K562 (cell line): ENCODE results near the gene R3HDM1. TPM values are rescaled to one million over a fixed set of nuclear protein-coding genes. Genes with fewer than 3 reads are reported as not detected.

Experiments
- CAMTA2 ChIP-seq: fragments of 250-450 bp; sonication (Bioruptor Pico); conservative IDR thresholded peaks from 2 replicates; pipeline ENCODE4 v1.5.1; 2022
- CHCHD3 ChIP-seq: fragments of 250-450 bp; sonication (Bioruptor Pico); IDR thresholded peaks from 2 replicates; pipeline ENCODE4 v2.1.2; 2022; ENCODE audit warnings: mild to moderate bottlenecking
- HNRNPL ChIP-seq: fragments of 200-400 bp; formaldehyde crosslinking; IDR thresholded peaks from 2 replicates; pipeline ENCODE4 v1.6.1; 2017; ENCODE audit warnings: low read depth, mild to moderate bottlenecking, low read length
- KDM2B ChIP-seq: fragments of 250-450 bp; sonication (Bioruptor Pico); IDR thresholded peaks from 2 replicates; pipeline ENCODE4 v1.8.0; 2021; ENCODE audit warnings: mild to moderate bottlenecking, moderate library complexity
- NFE2L1 ChIP-seq: fragments of 450-650 bp; IDR thresholded peaks from 2 replicates; pipeline ENCODE4 v1.6.1; 2016; ENCODE audit warnings: missing genetic modification characterization, low read depth, mild to moderate bottlenecking, missing compliant biosample characterization, moderate library complexity, borderline replicate concordance
- NFYB ChIP-seq: IDR thresholded peaks from 2 replicates; pipeline ENCODE4 v1.6.1; 2011; ENCODE audit warnings: mild to moderate bottlenecking, moderate library complexity; ENCODE audit not compliant: insufficient read length; ENCODE audit errors: extremely low read depth
- NR2F6 ChIP-seq: fragments of 450-650 bp; formaldehyde crosslinking; IDR thresholded peaks from 2 replicates; pipeline ENCODE4 v1.4.0; 2020; ENCODE audit warnings: mild to moderate bottlenecking
- PHTF2 ChIP-seq: fragments of 250-450 bp; sonication (Bioruptor Pico); IDR thresholded peaks from 2 replicates; pipeline ENCODE4 v1.5.0; 2021; ENCODE audit warnings: mild to moderate bottlenecking
- SNRNP70 ChIP-seq: fragments of 200-400 bp; formaldehyde crosslinking; optimal IDR thresholded peaks from 2 replicates; pipeline ENCODE3; 2017; ENCODE audit warnings: low read depth, low read length
- SUPT5H ChIP-seq: fragments of 450-650 bp; IDR thresholded peaks from 2 replicates; pipeline ENCODE4 v1.6.1; 2016
- TBP ChIP-seq: optimal IDR thresholded peaks from 2 replicates; pipeline ENCODE3; 2011; ENCODE audit warnings: low read depth, low read length, improper control_type of control experiment
- TCF3 ChIP-seq: sonication (generic); formaldehyde crosslinking; IDR thresholded peaks from 2 replicates; pipeline ENCODE4 v1.4.0; 2020; ENCODE audit warnings: mild to moderate bottlenecking, missing genetic modification reagents
- ZNF140 ChIP-seq: fragments of 250-450 bp; sonication (Bioruptor Pico); IDR thresholded peaks from 2 replicates; pipeline ENCODE4 v1.8.0; 2021; ENCODE audit warnings: moderate library complexity, mild to moderate bottlenecking, inconsistent platforms
- polyA plus RNA-seq, 8 experiments: library from polyadenylated mRNA; depleted of rRNA in 4 of 8; stranded (reverse) in 5 of 8; unstranded in 3 of 8; fragments of >200 nt; fragmentation: Nextera tagmentation in 2 of 8; fragmentation: Illumina TruSeq in 1 of 8; extraction: Ambion mirVana in 2 of 8; extraction: Trizol in 1 of 8; gene quantifications; 2 replicates each; pipeline versions ENCODE4 v1.2.1 to v1.2.3, GENCODE V29; 2011 to 2014; ENCODE audit warnings: inconsistent platforms in 1 of 8, missing spikeins in 1 of 8
- total RNA-seq, 7 experiments: library from RNA; depleted of rRNA in 6 of 7; stranded (reverse); fragments of >200 nt in 6 of 7; fragmentation: Illumina TruSeq in 2 of 7; extraction: Trizol in 2 of 7; gene quantifications; 2 replicates each; pipeline versions ENCODE4 v1.2.1 to v1.2.3, GENCODE V29; 2011 to 2021; ENCODE audit warnings: low replicate concordance in 1 of 7
- TF ChIP-seq, protein P1 (sequence below), 2 experiments: fragments of 150-350 bp in 1 of 2; IDR thresholded peaks; 2 replicates each; pipeline ENCODE4 v1.6.1; 2012 to 2016; ENCODE audit warnings: low read depth in 2 of 2, low read length in 2 of 2, mild to moderate bottlenecking in 1 of 2, moderate library complexity in 1 of 2
- TF ChIP-seq, protein P2 (sequence below): sonication (generic); formaldehyde crosslinking; IDR thresholded peaks from 2 replicates; pipeline ENCODE4 v1.8.0; 2023; ENCODE audit warnings: mild to moderate bottlenecking, missing genetic modification reagents
- TF ChIP-seq, protein P3 (sequence below), 2 experiments: fragments of 250-450 bp in 1 of 2; fragments of 450-650 bp in 1 of 2; sonication (Bioruptor Pico) in 1 of 2; IDR thresholded peaks; 2 replicates each; pipeline versions ENCODE4 v1.6.1 to v1.8.0; 2016 to 2021; ENCODE audit warnings: mild to moderate bottlenecking in 2 of 2, moderate library complexity in 2 of 2, missing compliant biosample characterization in 1 of 2, missing genetic modification characterization in 1 of 2
- TF ChIP-seq, protein P4 (sequence below): fragments of 250-450 bp; sonication (Bioruptor Pico); IDR thresholded peaks from 2 replicates; pipeline ENCODE4 v1.5.0; 2021

The R3HDM1 gene
- total and polyA plus RNA-seq, 9 of the 15 experiments (the other 6 are each of a cell fraction or from before 2014, with no cell fraction given) = 12.4 to 89.4 (median 31.0) TPM

DNA sequence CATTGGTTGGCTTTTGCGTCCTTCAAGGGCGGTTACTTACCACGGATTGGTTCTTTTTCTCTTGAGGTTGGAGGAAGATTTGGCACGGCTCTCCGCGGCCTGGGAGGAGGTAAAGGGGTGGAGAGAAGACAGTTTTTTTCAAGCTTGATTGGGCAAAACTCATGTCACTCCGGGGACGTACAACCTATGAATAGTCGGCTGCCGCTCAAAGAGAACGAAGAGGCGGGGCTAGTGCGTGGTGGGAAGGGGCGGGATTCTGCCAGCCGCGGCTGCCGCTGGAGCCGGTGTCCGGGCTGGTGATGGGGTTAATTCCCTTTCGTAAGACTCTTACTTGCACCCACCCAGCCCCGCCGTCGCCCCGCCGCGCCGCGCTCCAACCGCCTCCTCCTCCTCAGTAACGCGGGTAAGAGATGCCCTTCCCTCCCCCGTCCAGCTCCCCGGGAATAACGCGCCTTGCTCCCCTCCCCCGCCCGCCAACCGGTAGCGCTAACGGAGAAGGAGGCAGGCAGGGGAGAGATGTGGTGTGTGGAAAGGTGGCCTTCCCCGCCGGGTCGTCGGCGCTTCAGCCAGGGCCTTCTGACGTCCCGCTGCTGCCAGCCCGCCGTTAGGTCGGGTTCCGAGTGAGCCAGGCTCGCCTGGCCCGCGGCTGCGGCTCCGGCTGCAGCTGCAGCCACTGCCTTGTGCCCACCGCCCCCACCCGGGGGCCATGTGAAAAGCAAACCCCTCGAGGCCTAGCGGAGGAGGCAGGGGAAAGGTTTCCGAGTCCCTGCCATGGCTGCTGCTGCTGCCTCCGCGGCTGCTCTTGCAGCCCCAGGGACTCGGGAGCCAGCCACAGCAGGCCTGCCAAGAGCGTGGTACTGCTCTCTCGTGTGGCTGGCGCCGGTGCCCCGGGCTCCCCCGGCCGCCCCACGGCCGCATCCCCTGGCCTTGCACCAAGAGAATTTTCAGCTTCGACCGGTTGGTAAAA is at the start of gene R3HDM1 (continued):
- TF ChIP-seq NR2F6 (CRISPR knock-in tag) (no peak), TCF3 (CRISPR knock-in tag) (no peak), ZNF140 (CRISPR knock-in tag) (no peak), TBP (peak; percentile 9), NFE2L1 (tag) (no peak), NFYB (peak; percentile 1), HNRNPL (peak; percentile 90), PHTF2 (CRISPR knock-in tag) (no peak), KDM2B (CRISPR knock-in tag) (no peak), SNRNP70 (no peak), CAMTA2 (CRISPR knock-in tag) (no peak), SUPT5H (peak; percentile 72; the same call in 1 of the 2 replicates), CHCHD3 (CRISPR knock-in tag) (no peak)
- TF ChIP-seq, protein P1, sequence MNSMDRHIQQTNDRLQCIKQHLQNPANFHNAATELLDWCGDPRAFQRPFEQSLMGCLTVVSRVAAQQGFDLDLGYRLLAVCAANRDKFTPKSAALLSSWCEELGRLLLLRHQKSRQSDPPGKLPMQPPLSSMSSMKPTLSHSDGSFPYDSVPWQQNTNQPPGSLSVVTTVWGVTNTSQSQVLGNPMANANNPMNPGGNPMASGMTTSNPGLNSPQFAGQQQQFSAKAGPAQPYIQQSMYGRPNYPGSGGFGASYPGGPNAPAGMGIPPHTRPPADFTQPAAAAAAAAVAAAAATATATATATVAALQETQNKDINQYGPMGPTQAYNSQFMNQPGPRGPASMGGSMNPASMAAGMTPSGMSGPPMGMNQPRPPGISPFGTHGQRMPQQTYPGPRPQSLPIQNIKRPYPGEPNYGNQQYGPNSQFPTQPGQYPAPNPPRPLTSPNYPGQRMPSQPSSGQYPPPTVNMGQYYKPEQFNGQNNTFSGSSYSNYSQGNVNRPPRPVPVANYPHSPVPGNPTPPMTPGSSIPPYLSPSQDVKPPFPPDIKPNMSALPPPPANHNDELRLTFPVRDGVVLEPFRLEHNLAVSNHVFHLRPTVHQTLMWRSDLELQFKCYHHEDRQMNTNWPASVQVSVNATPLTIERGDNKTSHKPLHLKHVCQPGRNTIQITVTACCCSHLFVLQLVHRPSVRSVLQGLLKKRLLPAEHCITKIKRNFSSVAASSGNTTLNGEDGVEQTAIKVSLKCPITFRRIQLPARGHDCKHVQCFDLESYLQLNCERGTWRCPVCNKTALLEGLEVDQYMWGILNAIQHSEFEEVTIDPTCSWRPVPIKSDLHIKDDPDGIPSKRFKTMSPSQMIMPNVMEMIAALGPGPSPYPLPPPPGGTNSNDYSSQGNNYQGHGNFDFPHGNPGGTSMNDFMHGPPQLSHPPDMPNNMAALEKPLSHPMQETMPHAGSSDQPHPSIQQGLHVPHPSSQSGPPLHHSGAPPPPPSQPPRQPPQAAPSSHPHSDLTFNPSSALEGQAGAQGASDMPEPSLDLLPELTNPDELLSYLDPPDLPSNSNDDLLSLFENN (IDR thresholded peaks at IDR 0.05; ENCODE audit: low read depth in 2 of 2, low read length in 2 of 2) = no peak
- TF ChIP-seq, protein P2, sequence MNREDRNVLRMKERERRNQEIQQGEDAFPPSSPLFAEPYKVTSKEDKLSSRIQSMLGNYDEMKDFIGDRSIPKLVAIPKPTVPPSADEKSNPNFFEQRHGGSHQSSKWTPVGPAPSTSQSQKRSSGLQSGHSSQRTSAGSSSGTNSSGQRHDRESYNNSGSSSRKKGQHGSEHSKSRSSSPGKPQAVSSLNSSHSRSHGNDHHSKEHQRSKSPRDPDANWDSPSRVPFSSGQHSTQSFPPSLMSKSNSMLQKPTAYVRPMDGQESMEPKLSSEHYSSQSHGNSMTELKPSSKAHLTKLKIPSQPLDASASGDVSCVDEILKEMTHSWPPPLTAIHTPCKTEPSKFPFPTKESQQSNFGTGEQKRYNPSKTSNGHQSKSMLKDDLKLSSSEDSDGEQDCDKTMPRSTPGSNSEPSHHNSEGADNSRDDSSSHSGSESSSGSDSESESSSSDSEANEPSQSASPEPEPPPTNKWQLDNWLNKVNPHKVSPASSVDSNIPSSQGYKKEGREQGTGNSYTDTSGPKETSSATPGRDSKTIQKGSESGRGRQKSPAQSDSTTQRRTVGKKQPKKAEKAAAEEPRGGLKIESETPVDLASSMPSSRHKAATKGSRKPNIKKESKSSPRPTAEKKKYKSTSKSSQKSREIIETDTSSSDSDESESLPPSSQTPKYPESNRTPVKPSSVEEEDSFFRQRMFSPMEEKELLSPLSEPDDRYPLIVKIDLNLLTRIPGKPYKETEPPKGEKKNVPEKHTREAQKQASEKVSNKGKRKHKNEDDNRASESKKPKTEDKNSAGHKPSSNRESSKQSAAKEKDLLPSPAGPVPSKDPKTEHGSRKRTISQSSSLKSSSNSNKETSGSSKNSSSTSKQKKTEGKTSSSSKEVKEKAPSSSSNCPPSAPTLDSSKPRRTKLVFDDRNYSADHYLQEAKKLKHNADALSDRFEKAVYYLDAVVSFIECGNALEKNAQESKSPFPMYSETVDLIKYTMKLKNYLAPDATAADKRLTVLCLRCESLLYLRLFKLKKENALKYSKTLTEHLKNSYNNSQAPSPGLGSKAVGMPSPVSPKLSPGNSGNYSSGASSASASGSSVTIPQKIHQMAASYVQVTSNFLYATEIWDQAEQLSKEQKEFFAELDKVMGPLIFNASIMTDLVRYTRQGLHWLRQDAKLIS (CRISPR knock-in tag) = peak; percentile 73; the same call in 1 of the 2 replicates
- TF ChIP-seq, protein P3, sequence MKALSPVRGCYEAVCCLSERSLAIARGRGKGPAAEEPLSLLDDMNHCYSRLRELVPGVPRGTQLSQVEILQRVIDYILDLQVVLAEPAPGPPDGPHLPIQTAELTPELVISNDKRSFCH (CRISPR knock-in tag; IDR thresholded peaks at IDR 0.05) = no peak
- TF ChIP-seq, protein P3 (tag; IDR thresholded peaks at IDR 0.05) = no peak
- TF ChIP-seq, protein P4, sequence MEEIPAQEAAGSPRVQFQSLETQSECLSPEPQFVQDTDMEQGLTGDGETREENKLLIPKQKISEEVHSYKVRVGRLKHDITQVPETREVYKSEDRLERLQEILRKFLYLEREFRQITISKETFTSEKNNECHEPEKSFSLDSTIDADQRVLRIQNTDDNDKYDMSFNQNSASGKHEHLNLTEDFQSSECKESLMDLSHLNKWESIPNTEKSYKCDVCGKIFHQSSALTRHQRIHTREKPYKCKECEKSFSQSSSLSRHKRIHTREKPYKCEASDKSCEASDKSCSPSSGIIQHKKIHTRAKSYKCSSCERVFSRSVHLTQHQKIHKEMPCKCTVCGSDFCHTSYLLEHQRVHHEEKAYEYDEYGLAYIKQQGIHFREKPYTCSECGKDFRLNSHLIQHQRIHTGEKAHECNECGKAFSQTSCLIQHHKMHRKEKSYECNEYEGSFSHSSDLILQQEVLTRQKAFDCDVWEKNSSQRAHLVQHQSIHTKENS (CRISPR knock-in tag) = no peak
